Measurements from ENCODE around the gene COL27A1. TPM values are rescaled to one million over a fixed set of nuclear protein-coding genes. Genes with fewer than 3 reads are reported as not detected.

The COL27A1 gene
- total RNA-seq, 1 donor from 2014 or later = 3.9 TPM

- no peak overlapping the region for H3K4me3 Mint-ChIP-seq (ENCODE audit: unreplicated experiment)
- peaks cover 4% of the 10 kb centered on the region for H3K27me3 Mint-ChIP-seq (ENCODE audit: unreplicated experiment)
- no peak for DNase-seq
- no peaks in the 10 kb centered on the region for H3K36me3 Mint-ChIP-seq (ENCODE audit: unreplicated experiment)
- TF ChIP-seq CTCF (IDR thresholded peaks at IDR 0.05; ENCODE audit: partially characterized antibody, unreplicated experiment) = no peak
- no peak overlapping the region for H3K27ac Mint-ChIP-seq (ENCODE audit: unreplicated experiment)
- peaks cover 3% of the 10 kb centered on the region for H3K4me1 Mint-ChIP-seq (ENCODE audit: low read depth, unreplicated experiment)
- H3K9me3 Mint-ChIP-seq (ENCODE audit: unreplicated experiment) = no peaks in the 10 kb centered on the region
Observed at GRCh38 chr9:114238472-114238871, 83.1 kb downstream of the COL27A1 start.

- Mint-ChIP-seq H3K36me3 (ENCODE audit: unreplicated experiment) (no peaks in the 10 kb centered on the region), H3K9me3 (ENCODE audit: unreplicated experiment) (no peaks in the 10 kb centered on the region), H3K4me3 (ENCODE audit: unreplicated experiment) (no peak overlapping the region), H3K27me3 (ENCODE audit: unreplicated experiment) (peaks cover 4% of the 10 kb centered on the region), H3K4me1 (ENCODE audit: low read depth, unreplicated experiment) (peaks cover 3% of the 10 kb centered on the region), H3K27ac (ENCODE audit: unreplicated experiment) (no peak overlapping the region)
- TF ChIP-seq CTCF (IDR thresholded peaks at IDR 0.05; ENCODE audit: partially characterized antibody, unreplicated experiment) = no peak
- DNase-seq = no peak
Observed at GRCh38 chr9:114238891-114239875, 83.8 kb downstream of the COL27A1 start.

GRCh38 chr9:114240216-114240615 is 84.9 kb downstream of the COL27A1 start:
- H3K27me3 Mint-ChIP-seq (ENCODE audit: unreplicated experiment) = peaks cover 4% of the 10 kb centered on the region
- H3K4me1 Mint-ChIP-seq (ENCODE audit: low read depth, unreplicated experiment) = peaks cover 3% of the 10 kb centered on the region
- H3K4me3 Mint-ChIP-seq (ENCODE audit: unreplicated experiment) = no peak overlapping the region
- no peaks in the 10 kb centered on the region for H3K36me3 Mint-ChIP-seq (ENCODE audit: unreplicated experiment)
- H3K9me3 Mint-ChIP-seq (ENCODE audit: unreplicated experiment) = no peaks in the 10 kb centered on the region
- TF ChIP-seq CTCF (IDR thresholded peaks at IDR 0.05; ENCODE audit: partially characterized antibody, unreplicated experiment) = no peak
- no peak for DNase-seq
- H3K27ac Mint-ChIP-seq (ENCODE audit: unreplicated experiment) = no peak overlapping the region

GRCh38 chr9:114240647-114241558 is 85.6 kb downstream of the COL27A1 start:
- Mint-ChIP-seq H3K4me3 (ENCODE audit: unreplicated experiment) (no peak overlapping the region), H3K27me3 (ENCODE audit: unreplicated experiment) (peaks cover 4% of the 10 kb centered on the region), H3K4me1 (ENCODE audit: low read depth, unreplicated experiment) (peaks cover 3% of the 10 kb centered on the region), H3K27ac (ENCODE audit: unreplicated experiment) (no peak overlapping the region), H3K9me3 (ENCODE audit: unreplicated experiment) (no peaks in the 10 kb centered on the region), H3K36me3 (ENCODE audit: unreplicated experiment) (no peaks in the 10 kb centered on the region)
- no peak for DNase-seq
- TF ChIP-seq CTCF (IDR thresholded peaks at IDR 0.05; ENCODE audit: partially characterized antibody, unreplicated experiment) = no peak
